ENCODE results near the gene CA10. TPM values are rescaled to one million over a fixed set of nuclear protein-coding genes. Genes with fewer than 3 reads are reported as not detected.

The CA10 gene
- total and polyA plus RNA-seq, 9 of the 15 experiments (the other 6 are each of a cell fraction or from before 2014, with no cell fraction given) = not detected

- H3K9me1 ChIP-seq (ENCODE audit: control insufficient read depth, insufficient read depth, low read length) = no peaks in the 10 kb centered on the region
- no peaks in the 10 kb centered on the region for H3K36me3 ChIP-seq (ENCODE audit: control insufficient read depth, insufficient read depth, low read length)
- H3K4me2 ChIP-seq (ENCODE audit: insufficient read depth, low read length) = no peak overlapping the region
- H3K9ac ChIP-seq (ENCODE audit: insufficient read depth in 1 of 2, low read depth in 2 of 2, low read length in 2 of 2) = no peak overlapping the region
- no peaks in the 10 kb centered on the region for H3K79me2 ChIP-seq (ENCODE audit: control insufficient read depth, insufficient read depth, low read length)
- no peaks in the 10 kb centered on the region for H4K20me1 ChIP-seq (replicated peaks; ENCODE audit: control insufficient read depth, insufficient read depth, low read length)
- H3K9me3 ChIP-seq (replicated peaks; ENCODE audit: control insufficient read depth, insufficient read depth, low read depth, low read length) = no peaks in the 10 kb centered on the region
- no TSS peak for BruUV-seq (replicated peaks)
- no peaks in the 10 kb centered on the region for H3K27me3 ChIP-seq (ENCODE audit: control insufficient read depth in 2 of 2, insufficient read depth in 2 of 2, low read length in 2 of 2)
- in situ Hi-C loops (cut with MboI) (no loop called here), intact Hi-C loops (cut with micrococcal nuclease) (no loop called here)
- ATAC-seq (no peak), FAIRE-seq (no peak), DNase-seq (ENCODE audit: extremely low read depth in 1 of 4, low spot score in 3 of 4) (no peak)
- H3K4me3 ChIP-seq = no peak overlapping the region
- ChIA-PET CTCF (ENCODE audit: low intra/inter-chr PET ratio) (no interaction called here), POLR2A (no interaction called here)
- no peak for TF ChIP-seq MBD2 (IDR thresholded peaks at IDR 0.05; ENCODE audit: borderline replicate concordance, low read depth)
- TF ChIP-seq ZNF76 (CRISPR knock-in tag; IDR thresholded peaks at IDR 0.05; ENCODE audit: borderline replicate concordance) = no peak
- no peak for TF ChIP-seq BRF1 (IDR thresholded peaks at IDR 0.05; ENCODE audit: borderline replicate concordance, extremely low read depth, insufficient read length)
- TF ChIP-seq ZBTB11 (CRISPR knock-in tag; IDR thresholded peaks at IDR 0.05) = no peak
- no peak for TF ChIP-seq NCOA1 (IDR thresholded peaks at IDR 0.05; ENCODE audit: low read depth)
- TF ChIP-seq ZNF75A (CRISPR knock-in tag; IDR thresholded peaks at IDR 0.05) = no peak
- TF ChIP-seq MXI1 (IDR thresholded peaks at IDR 0.05; ENCODE audit: low read depth, low read length) = no peak
- TF ChIP-seq CBX2 (IDR thresholded peaks at IDR 0.05; ENCODE audit: insufficient read depth, low read length, poor library complexity, severe bottlenecking) = no peak
- no peak for TF ChIP-seq ZKSCAN1 (IDR thresholded peaks at IDR 0.05; ENCODE audit: low read depth, low read length)
- TF ChIP-seq ARHGAP35 (IDR thresholded peaks at IDR 0.05; ENCODE audit: partially characterized antibody) = no peak
- TF ChIP-seq ZNF431 (CRISPR knock-in tag; IDR thresholded peaks at IDR 0.05) = no peak
- H3K27ac ChIP-seq (ENCODE audit: extremely low read depth, low read depth, low read length) = no peak overlapping the region
- no peaks in the 10 kb centered on the region for H3K4me1 ChIP-seq (replicated peaks in 1 of 2; ENCODE audit: control insufficient read depth in 2 of 2, insufficient read depth in 2 of 2, low read length in 2 of 2)
- H2AFZ ChIP-seq (ENCODE audit: low read depth, low read length) = no peak overlapping the region
These were observed 417.1 kb downstream of the CA10 start for GRCh38 chr17:51741458-51741857.

Measured in K562 (cell line).